ENCODE measurements around the gene CSMD2.

The CSMD2 gene

DNA sequence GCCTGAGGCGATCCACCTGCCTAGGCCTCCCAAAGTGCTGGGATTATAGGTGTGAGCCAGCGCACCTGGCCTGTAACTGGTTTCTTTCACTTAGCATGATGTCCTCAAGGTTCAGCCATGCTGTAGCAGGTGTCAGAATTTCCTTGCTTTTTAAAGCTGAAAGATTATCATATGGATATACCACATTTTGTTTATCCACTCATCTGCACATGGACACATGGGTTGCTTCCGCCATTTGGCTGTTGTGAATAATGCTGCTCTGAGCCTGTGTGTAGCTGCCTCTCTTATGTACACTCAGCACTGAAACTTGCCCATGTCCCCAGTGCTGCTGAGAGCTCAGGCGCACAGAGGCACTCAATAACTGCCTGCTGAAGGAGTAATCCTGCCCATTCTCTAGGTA is 11.8 kb downstream of the CSMD2 start:
- no peak for DNase-seq

DNA sequence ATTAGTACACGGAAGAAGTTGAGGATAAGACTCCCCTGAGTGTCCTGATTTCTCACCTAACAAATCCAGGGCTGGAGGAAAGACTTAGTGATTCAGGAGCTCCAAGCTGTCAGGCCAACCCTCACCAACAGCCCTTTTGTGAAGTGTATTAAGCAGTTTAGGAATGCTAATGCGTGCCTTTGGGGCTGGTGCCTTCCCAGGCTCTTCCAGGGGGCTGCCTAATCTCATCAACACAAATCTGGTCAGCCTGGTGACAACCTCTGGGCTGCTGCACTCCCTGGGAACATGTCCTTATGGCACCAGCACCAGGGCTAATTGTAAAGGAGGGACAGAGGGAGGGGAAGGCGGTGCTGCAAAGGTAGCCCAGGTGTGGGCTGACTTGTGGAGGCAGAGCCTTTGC is 15.5 kb downstream of the CSMD2 start:
- no peak for DNase-seq

DNA sequence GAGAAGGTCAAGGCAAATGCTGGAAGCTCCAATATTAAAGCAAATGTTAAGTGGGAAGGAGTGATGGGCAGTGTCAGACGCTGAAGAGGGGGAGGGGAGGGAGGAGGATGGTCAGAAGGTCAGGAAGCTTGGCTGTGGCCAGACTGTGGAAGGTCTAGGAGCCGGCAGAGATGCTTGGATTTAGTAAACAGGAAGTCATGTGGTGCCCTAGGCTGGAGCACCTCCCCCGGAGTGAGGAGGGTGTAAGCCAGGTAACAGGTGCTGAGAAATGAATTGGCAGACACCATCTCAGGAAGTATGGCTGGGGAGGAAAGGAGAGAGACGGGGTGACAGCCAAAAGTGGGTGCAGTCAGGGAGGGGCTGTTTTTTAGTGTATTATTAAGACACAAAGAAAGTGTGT is 17.7 kb downstream of the CSMD2 start:
- DNase-seq, result no peak

DNA sequence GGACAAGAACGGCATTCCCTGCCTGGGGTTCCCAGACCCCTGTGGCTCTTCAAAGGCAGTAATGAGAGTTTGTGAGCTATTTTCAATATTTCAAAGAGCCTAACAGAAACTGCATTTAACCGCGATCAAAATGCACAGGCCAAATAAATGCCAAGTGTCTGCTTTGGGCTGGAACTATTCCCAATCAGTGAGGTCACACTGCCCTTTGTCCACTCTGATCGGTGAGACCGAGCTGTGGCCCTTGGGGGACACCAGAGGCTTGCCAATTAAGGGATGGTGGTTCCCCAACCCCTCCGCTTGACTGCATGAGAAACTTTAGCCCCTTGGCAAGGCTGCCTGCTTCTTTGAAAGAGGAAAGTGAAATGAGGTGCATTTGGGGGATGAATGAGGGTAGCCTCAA is 20.3 kb downstream of the CSMD2 start:
- DNase-seq, result no peak

DNA sequence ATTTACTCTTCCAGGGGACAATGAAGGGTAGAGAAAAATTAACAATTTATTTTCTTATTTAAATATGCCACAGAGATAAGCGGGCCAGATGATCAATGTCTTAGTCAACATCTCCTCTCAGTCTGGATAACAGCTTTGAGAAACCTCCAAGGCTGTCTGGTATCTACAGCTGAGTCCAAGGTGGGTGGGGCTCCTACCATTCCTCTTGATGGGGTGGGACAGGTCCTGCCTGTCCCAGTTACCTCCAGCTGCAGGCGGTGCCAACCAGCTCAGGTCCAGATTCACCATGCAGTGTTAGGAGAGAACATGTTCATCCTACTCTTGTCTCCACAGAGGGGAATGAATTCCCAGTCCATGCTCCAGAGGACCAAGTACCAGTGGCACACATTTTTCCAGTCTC is 21.1 kb downstream of the CSMD2 start:
- no peak for DNase-seq

DNA sequence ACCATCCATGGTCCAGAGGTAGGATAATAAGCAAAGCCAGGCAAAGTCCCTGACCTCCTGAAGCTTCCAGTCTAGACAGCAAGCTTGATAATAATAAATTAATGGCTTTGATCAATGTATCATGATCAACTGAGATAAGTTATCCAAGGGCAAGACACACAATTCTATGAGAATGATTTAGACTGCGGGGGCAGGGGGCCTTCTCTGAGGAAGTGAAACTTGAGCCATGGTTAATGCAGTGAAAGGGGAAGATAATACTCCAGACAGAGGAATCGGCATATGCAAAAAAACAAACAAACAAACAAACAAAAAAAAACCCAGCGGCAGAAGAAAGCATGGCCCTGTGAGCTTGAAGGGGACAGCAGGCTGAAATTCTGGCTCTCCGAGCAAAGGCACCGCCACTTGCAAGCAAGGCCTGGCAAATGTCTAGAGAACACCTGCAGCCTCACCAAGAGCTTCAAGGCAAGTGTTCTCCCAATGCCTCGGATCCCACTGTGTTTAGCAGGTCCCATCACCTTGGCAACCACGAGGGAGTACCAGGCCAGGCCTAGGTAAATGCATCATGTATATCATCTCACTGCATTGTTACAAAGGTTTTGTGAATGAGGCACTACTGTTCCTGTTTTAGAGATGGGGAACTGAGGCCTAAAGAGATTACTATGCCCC is 24.9 kb downstream of the CSMD2 start:
- no peak for DNase-seq

DNA sequence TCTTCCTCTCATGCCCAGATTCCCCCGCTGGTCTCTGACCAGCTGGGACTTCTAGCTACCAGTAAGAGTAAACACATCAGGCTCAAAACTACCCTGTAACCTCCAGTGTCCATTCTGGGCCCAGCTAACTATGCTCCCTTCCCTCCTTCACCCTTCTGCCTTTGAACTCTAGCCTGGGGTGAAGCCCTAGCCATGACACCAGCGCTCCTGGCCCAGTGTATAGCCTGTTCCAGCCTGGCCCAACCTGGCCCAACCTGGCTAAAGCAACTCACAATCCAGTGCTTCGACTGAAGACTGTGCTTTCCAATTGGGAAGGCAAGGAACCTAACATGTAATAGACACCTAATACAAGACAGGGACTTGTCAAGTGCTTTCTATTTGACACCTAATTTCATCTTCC is 27.6 kb downstream of the CSMD2 start:
- no peak for DNase-seq

DNA sequence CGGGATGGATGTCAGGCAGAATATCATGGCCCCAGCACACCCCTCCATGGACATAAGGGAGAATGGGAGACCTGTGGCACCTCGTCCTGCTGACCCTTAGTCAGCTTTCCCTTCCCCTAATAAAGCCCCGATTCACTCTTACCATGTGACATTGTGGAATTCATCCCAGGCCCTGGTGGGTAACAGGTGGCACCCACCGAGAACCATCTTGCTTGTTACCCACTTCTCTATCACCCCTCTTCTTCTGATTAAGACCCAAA is 32.9 kb downstream of the CSMD2 start:
- no peak for DNase-seq

DNA sequence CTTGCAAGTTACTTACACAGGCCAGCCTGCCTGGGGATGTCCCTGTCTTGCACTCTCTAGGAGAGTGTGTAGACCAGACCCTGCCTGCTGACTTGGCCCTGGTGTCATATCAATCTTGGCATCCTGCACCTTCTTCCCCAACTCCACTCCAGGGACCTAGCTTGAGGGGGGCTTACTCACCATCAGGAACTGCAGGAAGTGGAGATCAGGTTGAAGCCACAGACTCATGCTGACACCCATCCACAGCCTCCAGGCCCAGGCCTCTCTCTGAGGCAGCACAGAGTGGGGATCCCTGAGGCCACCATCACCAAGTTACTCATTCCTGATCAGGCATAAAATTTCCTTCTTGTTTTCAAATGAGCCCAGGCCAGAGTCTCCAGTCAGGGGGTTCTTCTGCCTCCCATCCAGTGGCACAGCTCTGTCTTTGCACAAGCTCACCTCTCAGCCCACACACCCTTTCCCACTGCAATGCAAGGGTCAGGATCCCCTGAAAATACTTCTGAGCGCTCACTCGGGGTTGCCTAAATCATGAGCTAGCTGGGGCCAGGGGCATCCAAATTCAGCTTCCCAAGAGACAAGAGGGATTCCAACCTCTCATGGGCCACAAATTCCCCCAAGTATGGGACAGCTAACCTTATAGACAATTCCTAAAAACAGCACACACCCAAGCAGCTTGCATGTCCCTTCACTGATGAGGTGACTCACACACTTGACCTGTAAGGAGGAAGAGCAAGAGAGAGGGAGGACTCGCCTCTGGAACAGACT is 33.5 kb downstream of the CSMD2 start:
- no peak for DNase-seq

DNA sequence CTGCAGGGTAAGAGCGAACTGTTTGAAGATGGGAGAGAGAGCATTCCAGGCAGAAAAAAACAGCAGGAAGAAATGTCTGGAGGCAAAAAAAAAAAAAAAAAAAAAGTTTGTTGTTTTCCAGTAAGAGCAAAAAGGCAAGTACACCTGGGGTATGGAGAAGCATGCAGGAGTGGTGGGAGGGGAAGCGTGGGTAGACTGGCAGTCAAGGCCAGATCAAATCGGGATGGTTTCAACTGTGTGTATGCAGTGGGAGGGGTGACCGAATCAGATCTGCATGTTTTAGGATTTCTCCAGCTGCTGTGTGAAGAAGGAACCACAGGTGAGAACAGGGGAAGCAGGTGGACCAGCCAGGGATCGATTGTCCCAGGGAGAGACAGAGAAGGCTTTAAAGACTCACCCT is 34.7 kb downstream of the CSMD2 start:
- no peak for DNase-seq

DNA sequence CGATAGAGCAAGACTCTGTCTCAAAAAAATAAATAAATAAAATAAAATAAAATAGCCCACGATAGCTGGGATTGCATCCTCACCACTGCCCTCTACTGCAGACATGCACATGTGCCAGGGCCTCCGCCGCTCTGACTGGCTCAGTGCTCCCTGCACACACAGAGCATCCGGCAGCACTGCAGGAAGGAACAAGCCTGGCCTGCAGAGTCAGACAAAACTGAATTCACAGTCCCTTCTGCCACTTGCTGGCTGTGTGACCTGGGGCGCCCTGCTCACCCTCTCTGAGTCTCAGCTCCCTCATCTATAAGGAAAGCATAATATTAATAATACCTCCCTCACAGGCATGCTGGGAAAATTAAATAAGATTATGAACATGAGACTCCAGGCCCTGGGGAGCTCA is 35.4 kb downstream of the CSMD2 start:
- DNase-seq, result no peak

DNA sequence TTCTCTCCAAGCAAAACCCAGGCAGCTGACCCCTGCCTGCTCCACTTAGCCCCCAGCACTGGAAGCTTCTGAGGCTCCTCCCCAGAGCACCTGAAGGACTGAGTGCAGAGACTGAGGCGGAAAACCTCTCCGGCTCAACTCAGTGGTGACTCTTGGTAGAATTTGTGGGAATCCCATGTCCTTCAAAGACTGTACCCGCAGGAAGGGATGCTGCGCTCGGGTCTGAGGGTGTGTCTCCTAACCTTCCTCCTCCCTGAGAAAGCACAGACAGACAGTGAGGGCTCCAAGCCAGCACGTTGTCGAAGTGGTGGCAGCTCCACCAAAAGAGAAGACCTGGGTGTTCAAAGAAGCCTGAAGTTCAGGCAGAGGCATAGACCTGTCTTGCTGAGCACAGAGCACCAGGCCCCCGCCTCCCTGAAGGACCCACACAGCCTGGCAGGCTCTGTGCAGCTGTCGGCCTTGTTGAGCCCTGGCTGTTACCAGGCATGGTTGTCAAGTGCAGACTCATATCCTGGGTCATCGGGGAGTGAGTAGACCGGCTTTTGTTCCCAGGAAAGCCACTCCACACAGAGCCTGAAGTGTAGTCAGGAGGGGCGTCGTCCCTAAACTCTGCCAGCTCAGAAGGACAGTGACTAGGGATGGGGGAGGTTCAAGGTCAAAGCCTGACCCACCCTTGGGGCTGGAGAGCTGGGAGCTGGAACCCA is 36.7 kb downstream of the CSMD2 start:
- no peak for DNase-seq

DNA sequence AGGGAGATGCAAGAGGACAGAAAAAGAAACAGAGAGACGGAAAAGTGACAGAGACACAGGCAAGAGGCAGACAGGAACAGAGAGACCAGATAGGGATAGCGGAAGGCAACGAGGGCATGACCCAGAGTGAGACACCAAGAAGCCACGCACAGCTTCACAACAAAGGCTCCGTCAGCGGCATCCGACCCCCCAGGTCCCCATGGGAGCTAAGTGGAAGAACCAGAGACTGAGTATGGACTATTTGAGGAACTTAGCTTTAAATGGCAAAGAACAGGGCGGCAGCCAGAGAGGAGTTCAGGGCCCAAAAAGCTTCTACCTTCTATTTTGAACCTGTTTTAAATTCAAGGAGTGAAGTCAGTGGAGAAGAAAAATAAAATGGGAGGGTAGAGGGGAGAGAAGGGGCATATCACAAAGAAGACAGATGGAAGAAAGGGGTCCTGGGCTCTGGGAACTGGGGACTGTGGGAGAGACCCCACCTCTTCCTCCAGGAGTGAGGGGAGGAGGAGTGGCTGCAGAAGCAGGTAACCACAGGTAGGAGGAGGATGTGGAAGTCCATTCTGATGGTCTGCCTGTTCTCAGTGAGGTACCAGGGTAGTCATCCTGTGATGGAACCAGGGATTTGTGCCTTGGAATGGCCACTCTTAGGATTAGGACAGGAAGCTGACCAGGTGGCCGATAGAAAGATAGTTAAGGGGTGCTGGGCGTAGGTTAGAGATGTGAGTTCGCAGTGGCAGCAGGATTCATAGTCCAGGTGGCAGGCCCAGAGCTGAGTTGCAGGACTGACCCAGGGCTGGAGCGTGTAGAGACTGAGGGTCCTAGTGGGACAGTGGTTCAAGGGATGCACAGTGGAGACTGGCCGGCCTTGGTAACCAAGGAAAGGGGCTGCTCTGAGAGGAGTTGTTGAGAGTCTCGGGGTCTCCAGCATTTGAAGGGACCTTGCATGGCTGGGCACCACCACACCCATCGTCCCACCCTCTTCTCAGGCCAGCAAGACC is 37.7 kb downstream of the CSMD2 start:
- no peak for DNase-seq

DNA sequence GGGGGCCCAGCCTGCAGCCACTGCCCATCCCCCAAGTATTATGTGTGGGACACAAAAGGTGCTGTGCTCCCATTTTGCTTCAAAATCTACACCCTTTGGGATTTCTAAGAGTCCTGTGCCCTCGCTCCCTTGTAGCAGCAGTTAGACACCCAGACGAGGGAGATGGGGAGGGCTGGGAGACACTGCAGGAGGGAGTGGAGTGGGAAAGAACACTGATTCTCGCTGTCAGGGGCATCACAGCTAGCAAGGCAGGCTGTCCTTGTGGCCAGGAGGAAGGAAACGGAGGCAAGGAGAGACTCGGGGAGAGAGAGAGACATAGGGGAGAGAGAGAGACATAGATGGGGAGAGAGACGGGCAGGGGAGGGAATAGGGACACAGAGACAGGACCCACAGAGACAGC is 38.5 kb downstream of the CSMD2 start:
- DNase-seq, result no peak

DNA sequence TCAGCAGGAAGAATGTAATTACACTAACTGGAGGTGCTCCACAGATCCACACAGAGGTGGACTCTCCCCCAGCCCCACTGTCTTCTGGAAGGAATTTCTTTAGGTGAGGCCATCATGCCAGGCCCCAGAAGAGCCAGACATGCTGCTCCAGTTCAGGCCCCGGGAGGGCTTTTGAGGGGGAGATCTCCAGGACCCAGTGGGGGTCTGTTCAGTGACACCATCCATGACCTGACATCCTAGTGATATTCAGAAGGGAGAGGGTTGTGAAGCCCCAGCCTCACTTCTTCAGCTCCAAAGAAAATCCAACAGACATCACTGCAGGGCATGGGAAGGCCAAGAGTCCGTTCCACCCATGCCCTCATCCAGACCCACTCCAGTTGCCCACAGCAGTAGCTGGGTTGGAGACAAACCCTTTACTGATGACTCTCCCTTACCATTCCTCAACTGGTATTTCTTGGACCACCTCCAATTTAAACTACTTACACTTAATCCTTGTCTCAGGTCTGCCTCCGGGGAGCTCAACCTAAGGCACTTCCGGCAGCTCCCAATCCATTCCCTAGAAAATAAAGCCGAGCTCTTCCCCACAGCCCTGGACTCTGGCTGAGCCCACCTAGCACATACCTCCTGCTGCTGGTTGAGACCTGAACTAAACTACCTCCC is 39.2 kb downstream of the CSMD2 start:
- no peak for DNase-seq

DNA sequence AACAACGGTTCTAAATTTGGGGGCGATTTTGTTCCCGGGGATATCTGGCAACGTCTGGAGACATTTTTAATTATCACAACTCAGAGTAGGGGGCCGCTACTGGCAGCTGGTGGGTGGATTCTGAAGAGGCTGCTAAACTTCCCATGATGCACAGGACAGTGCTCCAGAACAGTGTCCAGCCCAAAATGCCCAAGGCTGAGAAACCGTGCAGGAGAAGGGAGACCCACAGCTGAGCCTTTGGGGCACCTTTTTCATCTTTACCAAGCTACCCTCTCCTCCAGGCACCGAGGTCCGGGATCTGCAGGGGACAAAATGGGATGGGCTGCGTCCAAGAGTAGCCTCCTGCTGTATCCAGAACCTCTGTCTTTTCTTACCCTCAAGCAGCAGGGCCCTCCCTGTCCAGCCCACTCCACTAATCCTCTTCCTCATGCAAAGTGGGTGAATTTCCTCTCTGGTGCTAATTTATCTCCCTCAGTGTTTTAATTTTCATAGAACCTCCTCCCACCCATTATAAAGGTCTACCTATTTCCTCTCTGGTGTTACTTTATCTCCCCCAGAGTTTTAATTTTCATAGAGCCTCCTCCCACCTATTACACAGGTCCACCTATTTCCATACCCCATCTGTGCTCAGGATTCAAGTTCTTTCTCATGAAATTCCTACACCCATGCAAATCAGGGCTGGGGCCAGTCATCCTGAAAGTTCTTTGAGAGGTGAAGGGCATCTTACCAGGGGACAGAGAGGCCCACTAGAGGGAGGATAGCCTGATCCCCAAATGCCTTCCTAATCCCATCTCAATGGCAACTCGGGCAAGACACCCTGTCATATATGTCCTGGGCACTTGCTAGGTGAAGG is 42.7 kb downstream of the CSMD2 start:
- no peak for DNase-seq

DNA sequence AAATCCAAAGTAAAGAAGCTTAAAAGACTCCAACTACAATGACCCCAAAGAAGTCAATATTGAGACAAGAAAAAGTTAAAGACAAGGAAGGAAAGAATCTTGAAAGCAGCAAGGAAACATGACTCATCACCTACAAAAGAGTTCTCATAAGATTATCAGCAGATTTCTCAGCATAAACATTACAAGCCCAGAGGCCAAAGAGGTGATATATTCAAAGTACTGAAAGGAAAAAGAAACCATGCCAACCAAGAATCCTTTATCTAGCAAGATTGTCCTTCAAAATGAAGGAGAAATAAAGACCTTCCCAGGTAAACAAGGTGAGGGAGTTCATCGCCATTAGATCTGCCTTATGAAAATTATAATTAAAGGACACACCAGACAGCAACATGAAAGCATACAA is 49.8 kb downstream of the CSMD2 start:
- no peak for DNase-seq

DNA sequence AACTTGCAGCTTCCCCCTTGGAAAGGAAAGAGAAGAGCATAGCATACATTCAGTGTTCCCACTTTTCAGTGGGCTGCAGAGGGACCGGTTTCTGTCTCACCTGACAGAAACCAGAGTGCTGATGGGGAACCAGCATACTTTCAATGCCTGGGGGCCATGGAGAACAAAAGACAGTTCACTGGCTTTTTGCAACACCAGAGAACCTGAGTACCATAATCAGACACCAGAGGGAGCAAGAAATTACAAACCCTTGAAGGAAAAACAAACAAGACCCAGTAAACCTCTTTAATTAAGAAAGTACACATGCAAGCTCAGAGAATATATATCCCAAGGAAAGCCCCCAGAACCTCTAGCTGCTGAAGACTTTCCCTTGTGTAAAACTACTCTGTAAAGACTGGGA is 51.1 kb downstream of the CSMD2 start:
- no peak for DNase-seq

DNA sequence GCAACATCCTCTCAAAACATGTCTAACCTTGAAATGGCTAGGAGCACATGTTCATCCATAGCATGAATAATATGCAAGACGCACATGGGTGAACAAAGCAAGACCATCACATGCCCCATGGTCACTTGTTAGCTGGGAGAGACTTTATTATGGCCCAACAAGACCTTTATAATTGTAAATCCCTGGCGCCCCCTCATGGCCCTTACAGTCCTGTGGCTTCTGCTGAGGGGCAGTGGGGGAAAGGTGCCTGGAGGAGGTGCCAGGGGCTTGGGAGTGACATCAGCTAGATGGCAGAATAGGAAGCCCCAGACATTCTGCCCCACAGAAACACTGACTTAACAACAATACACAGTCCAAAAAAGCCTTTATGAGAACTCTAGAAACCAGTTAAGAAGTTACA is 51.7 kb downstream of the CSMD2 start:
- no peak for DNase-seq

DNA sequence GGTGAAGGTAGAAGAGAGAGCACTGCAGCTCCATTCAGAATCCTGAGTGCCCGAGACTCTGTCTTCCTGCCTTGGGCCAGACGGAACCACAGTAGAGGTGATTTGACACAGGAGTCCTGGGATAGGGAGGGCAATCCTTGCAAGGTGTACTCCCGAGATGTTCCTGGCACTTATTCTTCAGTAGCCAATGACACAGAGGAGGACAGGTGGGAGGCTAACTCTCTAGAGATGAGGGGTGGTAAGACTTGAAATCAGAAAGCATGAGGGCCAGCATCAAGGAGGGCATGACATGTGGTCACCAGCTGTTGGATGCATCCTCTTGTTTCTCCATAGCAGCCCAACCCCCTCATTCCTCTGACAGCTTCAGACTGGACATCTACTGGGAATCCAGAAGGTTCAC is 56.3 kb downstream of the CSMD2 start:
- DNase-seq, result no peak

DNA sequence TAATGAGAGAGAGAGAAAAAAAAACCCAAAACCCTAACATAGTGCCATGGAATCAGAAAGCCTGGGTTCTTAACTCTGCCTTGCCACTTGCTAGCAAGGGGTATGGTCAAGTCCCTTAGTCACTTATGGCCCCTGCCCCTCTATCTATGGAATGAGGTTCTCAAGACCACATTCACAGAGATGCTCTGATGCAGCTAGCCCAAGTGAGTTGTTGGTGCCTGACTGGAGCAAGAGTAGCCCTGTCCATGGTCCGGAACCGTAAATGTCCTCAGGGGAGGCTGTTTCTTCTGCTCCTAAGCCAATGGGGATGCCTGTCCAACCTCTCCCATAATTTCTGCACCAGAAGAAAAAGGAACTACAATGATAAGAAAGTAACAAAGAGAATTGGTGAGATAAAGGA is 56.8 kb downstream of the CSMD2 start:
- no peak for DNase-seq

DNA sequence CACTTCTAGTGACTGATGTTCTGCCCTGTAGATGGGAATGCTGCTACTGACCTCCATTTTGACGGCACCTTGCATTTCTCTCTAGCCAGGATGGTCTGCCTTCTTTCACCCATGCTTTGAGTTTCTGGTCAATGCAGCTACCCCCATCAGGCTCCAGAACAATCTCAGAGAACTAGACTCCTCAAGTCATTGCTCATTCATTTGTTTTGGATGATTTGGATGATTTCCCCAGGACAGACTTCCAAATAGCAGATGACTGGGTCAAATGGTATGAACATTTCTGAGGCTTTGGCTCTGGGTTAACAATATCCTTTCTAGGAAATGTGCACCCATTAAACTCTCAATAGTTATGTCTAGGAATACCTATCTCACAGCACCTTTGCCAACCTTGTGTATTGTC is 63.9 kb downstream of the CSMD2 start:
- DNase-seq, result no peak
